Activated T-cell treated with anti-CD3 and anti-CD28 coated beads, Interleukin-2, amount 50 U/mL, for 24 hours (primary cell): ENCODE measurements around the gene METTL16.

Experiments used
- DNase-seq: peaks from one replicate; pipeline ENCODE4 v3.0.0-alpha.2; 2020
- H3K27ac Mint-ChIP-seq: 2 replicates; pipeline ENCODE4 v1.8.0; 2020; ENCODE audit warnings: mild to moderate bottlenecking, mixed read lengths
- H3K27me3 Mint-ChIP-seq: 2 replicates; pipeline ENCODE4 v1.8.0; 2020; ENCODE audit warnings: mixed read lengths
- H3K36me3 Mint-ChIP-seq: 2 replicates; pipeline ENCODE4 v1.8.0; 2020; ENCODE audit warnings: low read depth, mixed read lengths
- H3K4me1 Mint-ChIP-seq: 2 replicates; pipeline ENCODE4 v1.8.0; 2020; ENCODE audit warnings: low read depth, mixed read lengths
- H3K4me3 Mint-ChIP-seq: 2 replicates; pipeline ENCODE4 v1.8.0; 2020; ENCODE audit warnings: mild to moderate bottlenecking, moderate library complexity, mixed read lengths
- H3K9me3 Mint-ChIP-seq: 2 replicates; pipeline ENCODE4 v1.8.0; 2020; ENCODE audit warnings: mixed read lengths

Gene METTL16

DNA sequence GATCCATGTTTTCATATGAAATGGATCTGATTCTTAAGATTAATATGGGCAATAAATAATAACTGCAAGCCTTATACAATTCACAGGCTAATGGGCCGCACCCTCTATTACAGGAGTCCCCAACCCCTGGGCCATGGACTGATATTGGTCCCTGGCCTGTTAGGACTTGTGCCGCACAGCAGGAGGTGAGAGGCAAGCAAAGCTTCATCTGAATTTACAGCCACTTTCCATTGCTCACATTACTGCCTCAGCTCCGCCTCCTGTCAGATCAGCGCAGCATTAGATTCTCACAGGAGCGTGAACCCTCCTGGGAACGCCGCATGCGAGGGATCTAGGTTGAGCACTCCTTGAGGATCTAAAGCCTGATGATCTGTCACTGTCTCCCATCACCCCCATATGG is 26.8 kb downstream of the METTL16 start:
- no peak for DNase-seq
- peaks cover 25% of the 10 kb centered on the region for H3K36me3 Mint-ChIP-seq
- no peaks in the 10 kb centered on the region for H3K27me3 Mint-ChIP-seq
- H3K4me3 Mint-ChIP-seq: no peak overlapping the region
- H3K9me3 Mint-ChIP-seq: no peaks in the 10 kb centered on the region
- H3K27ac Mint-ChIP-seq: no peak overlapping the region
- peaks cover 56% of the 10 kb centered on the region for H3K4me1 Mint-ChIP-seq

DNA sequence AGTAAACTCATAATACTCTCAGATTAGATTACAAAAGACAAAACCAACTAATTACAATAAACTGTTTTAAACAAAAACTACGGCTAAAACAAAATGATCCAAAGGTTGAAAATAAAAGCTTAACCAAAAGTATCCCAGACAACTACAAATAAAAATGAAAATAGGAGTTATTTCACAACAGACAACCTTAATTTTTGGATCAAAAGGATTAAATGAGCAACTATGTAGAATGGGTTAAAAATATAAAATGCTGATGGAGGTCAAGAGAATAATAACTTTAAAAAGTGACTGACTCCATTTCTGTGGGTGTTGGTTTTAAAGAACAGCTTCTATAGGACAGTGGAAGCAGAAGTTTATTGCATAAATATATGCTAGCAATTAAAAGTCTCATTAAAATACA is 28.6 kb downstream of the METTL16 start:
- H3K4me1 Mint-ChIP-seq: peaks cover 50% of the 10 kb centered on the region
- DNase-seq: no peak
- no peak overlapping the region for H3K4me3 Mint-ChIP-seq
- peak overlapping the region; percentile 30 for H3K27ac Mint-ChIP-seq
- no peaks in the 10 kb centered on the region for H3K27me3 Mint-ChIP-seq
- H3K36me3 Mint-ChIP-seq: peaks cover 31% of the 10 kb centered on the region
- H3K9me3 Mint-ChIP-seq: no peaks in the 10 kb centered on the region

DNA sequence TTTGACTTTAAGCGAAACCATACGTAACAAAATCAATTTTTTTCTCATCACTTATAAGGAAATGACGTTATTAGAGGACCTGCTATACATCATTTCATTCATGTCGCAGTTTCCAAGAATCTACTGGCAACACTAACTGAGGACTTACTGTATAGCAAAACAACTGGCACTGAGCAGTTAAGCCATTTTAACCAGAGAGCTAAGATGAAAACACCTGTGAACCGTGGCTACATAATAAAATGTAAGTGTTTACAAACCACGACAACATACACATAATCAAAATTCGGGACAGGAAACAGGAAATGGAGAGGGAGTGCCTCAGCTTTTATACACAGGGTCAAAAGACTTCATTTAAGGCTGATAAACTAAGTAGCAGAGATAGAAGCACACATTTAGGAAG is 29.5 kb downstream of the METTL16 start:
- no peak for DNase-seq
- H3K4me1 Mint-ChIP-seq: peaks cover 48% of the 10 kb centered on the region
- no peaks in the 10 kb centered on the region for H3K27me3 Mint-ChIP-seq
- H3K4me3 Mint-ChIP-seq: peak overlapping the region; percentile 14
- peaks cover 38% of the 10 kb centered on the region for H3K36me3 Mint-ChIP-seq
- peak overlapping the region; percentile 75 for H3K27ac Mint-ChIP-seq
- H3K9me3 Mint-ChIP-seq: no peaks in the 10 kb centered on the region

DNA sequence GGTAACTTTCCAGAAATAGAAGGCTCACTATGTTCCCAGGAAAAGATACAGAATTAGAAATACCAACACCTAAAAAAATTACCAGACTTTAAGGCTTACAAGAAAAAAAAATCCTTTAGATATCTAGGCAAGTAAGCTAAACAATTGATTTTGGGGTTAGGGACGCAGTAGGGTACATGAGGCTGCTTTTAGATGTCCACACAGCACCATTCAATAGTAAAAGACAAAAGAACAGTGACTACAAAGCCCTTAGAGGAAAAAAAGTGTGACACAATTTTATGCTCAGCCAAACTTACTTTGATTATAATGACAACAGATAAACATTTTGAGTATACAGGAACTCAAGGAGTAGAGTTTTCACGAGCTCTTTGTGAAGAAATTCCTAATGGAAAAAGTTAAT is 29.9 kb downstream of the METTL16 start:
- Mint-ChIP-seq H3K4me1 (peaks cover 44% of the 10 kb centered on the region), H3K27ac (peak overlapping the region; percentile 75), H3K9me3 (no peaks in the 10 kb centered on the region), H3K36me3 (peaks cover 36% of the 10 kb centered on the region), H3K27me3 (no peaks in the 10 kb centered on the region), H3K4me3 (no peak overlapping the region)
- no peak for DNase-seq

DNA sequence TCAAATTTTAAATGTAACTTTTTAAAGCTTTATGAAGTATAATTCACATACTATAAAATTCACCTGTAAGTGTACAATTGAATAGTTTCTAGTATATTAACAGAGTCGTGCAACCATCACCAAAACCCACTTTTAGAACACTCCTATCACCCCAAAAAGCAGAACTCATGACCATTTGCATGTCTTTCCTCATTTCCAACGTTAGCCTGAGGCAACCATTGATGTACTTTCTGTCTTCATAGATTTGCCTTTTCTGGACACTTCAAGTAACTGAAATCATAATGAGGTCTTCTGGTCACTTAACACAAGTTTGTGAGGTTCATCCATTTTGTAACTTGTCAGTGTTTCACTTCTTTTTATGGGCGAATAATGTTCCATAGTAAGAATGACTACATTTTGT is 33.2 kb downstream of the METTL16 start:
- no peaks in the 10 kb centered on the region for H3K27me3 Mint-ChIP-seq

DNA sequence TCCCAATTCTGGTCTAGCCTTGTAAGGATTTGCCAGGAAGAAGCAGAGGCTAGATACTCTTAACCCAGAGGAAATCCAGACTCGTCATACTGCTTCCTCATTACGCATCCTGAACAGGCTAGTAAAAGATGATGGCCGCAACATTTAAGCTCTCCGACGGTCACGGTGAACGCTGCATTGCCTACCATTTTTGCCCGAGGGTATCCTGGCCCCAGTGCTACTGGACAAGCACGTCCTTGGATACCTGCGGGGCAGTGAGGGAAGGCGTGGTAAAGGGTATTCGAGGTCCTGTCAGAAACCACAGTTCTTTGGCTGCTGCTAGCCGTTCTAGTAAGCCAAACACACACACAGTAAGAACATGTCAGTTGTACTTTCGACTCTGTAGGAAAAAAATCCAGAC is 36.6 kb downstream of the METTL16 start:
- Mint-ChIP-seq H3K4me3 (no peak overlapping the region), H3K9me3 (no peaks in the 10 kb centered on the region), H3K36me3 (peaks cover 86% of the 10 kb centered on the region), H3K27me3 (no peaks in the 10 kb centered on the region), H3K27ac (no peak overlapping the region), H3K4me1 (peaks cover 2% of the 10 kb centered on the region)
- DNase-seq: no peak

More for the DNA sequence above, 33.2 kb downstream of the METTL16 start:
- peaks cover 64% of the 10 kb centered on the region for H3K36me3 Mint-ChIP-seq
- DNase-seq: no peak
- no peaks in the 10 kb centered on the region for H3K9me3 Mint-ChIP-seq
- H3K4me1 Mint-ChIP-seq: peaks cover 22% of the 10 kb centered on the region
- no peak overlapping the region for H3K4me3 Mint-ChIP-seq
- no peak overlapping the region for H3K27ac Mint-ChIP-seq

DNA sequence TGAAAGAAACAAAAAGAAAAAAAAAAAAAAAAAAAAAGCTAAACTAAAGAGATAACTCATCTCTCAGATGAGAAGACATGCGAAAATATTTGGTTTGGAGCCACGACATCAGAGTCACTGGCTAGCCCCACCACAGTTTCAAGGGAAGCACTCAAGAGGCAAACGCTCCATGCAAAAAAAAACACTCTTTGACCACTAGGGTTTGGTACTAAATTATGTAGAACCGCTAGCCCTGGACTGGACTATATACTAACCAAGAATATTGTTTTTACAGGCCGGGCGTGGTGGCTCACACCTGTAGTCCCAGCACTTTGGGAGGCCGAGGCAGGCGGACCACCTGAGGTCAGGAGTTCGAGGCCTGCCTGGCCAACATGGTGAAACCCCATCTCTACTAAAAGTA is 37.3 kb downstream of the METTL16 start:
- Mint-ChIP-seq H3K27ac (no peak overlapping the region), H3K4me1 (no peaks in the 10 kb centered on the region), H3K36me3 (peaks cover 90% of the 10 kb centered on the region), H3K4me3 (no peak overlapping the region), H3K27me3 (no peaks in the 10 kb centered on the region), H3K9me3 (no peaks in the 10 kb centered on the region)
- no peak for DNase-seq

DNA sequence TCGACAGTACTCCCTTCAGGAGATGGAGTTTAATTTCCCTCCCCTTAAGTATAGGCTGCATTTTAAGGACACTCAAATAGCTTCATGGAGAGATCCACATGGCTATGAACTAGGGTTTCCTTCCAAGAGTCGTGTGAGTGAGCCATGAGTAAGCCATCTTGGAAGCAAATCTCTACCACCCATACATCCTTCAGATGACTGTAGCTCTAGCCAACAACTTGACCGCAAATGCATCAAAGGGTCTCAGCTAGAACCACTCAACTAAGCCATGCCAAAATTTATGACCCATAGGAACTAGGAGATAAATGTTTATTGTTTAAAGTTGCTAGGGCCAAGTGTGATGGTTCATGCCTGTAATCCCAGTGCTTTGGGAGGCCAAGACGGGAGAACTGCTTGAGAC is 43.4 kb downstream of the METTL16 start:
- no peak for DNase-seq
- Mint-ChIP-seq H3K4me1 (no peaks in the 10 kb centered on the region), H3K4me3 (no peak overlapping the region), H3K27ac (peak overlapping the region; percentile 7), H3K36me3 (peaks cover 85% of the 10 kb centered on the region), H3K9me3 (no peaks in the 10 kb centered on the region), H3K27me3 (no peaks in the 10 kb centered on the region)

DNA sequence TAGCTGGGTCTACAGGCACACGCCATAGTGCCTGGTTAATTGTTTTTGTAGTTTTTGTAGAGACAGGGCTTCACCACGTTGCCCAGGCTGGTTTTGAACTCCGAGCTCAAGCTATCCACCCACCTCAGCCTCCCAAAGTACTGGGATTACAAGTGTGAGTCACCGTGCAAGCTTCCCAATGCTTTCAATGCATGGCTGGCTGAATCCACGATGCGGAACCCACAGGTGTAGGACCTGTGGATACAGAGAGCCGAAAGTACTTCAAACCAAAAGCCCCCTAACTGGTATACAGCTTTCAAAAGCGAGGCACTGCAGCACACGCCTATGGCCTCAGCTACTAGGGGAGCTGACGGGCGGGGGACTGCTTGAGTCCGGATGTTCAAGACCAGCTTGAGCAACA is 44.8 kb downstream of the METTL16 start:
- no peak for DNase-seq
- peaks cover 87% of the 10 kb centered on the region for H3K36me3 Mint-ChIP-seq
- H3K9me3 Mint-ChIP-seq: no peaks in the 10 kb centered on the region
- no peak overlapping the region for H3K4me3 Mint-ChIP-seq
- H3K4me1 Mint-ChIP-seq: peaks cover 7% of the 10 kb centered on the region
- H3K27me3 Mint-ChIP-seq: no peaks in the 10 kb centered on the region
- no peak overlapping the region for H3K27ac Mint-ChIP-seq

DNA sequence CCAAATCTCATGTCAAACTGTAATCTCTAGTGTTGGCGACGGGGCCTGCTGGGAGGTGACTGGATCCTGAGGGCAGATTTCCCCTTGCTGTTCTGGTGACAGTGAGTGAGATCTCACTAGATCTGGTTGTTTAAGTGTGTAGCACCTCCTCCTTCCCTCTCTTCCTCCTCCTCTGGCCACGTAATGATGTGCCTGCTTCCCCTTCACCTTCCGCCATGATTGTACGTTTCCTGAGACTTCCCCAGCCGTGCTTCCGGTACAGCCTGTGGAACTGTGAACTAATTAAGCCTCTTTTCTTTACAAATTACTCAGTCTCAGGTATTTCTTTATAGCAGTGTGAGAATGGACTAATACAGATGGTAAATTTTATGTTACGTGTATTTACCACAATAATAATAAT is 49.2 kb downstream of the METTL16 start:
- Mint-ChIP-seq H3K36me3 (peaks cover 87% of the 10 kb centered on the region), H3K27ac (peak overlapping the region; percentile 55), H3K4me3 (no peak overlapping the region), H3K27me3 (no peaks in the 10 kb centered on the region), H3K4me1 (peaks cover 23% of the 10 kb centered on the region), H3K9me3 (no peaks in the 10 kb centered on the region)
- DNase-seq: no peak

DNA sequence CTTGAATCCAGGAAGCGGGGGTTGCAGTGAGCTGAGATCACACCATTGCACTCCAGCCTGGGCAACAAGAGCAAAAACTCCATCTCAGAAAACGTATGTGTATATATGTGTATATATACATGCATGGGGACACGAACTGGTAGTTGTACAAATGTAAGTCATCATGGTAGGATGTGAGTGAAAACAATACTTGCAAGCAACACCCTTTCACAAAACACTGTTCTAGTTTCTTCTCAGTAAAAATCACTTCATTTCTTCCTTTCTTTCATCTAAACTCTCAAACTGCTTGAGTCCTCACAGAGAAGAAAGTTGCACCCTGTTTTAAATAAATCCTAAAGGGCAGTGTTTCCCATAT is 51.8 kb downstream of the METTL16 start:
- Mint-ChIP-seq H3K4me1 (peaks cover 25% of the 10 kb centered on the region), H3K27me3 (no peaks in the 10 kb centered on the region), H3K9me3 (no peaks in the 10 kb centered on the region), H3K27ac (peak overlapping the region; percentile 86), H3K36me3 (peaks cover 83% of the 10 kb centered on the region), H3K4me3 (no peak overlapping the region)
- DNase-seq: no peak

DNA sequence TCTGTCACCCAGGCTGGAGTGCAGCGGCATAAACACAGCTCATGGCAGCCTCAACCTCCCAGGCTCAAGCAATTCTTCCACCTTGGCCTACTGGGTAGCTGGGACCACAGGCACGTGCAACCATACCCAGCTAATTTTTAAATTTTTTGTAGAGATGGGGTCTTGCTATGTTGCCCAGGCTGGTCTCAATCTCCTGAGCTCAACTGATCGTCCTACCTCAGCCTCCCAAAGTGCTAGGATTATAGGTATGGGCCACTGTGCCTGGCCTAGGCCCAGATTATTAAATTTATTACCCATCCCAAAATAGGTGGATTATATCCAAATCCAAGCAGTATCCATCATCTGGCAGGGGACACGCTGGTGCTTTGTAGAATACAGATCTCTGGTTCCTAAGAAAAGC is 53.8 kb downstream of the METTL16 start:
- H3K36me3 Mint-ChIP-seq: peaks cover 75% of the 10 kb centered on the region
- H3K4me1 Mint-ChIP-seq: peaks cover 37% of the 10 kb centered on the region
- no peaks in the 10 kb centered on the region for H3K27me3 Mint-ChIP-seq
- H3K27ac Mint-ChIP-seq: no peak overlapping the region
- no peak overlapping the region for H3K4me3 Mint-ChIP-seq
- no peaks in the 10 kb centered on the region for H3K9me3 Mint-ChIP-seq
- no peak for DNase-seq

DNA sequence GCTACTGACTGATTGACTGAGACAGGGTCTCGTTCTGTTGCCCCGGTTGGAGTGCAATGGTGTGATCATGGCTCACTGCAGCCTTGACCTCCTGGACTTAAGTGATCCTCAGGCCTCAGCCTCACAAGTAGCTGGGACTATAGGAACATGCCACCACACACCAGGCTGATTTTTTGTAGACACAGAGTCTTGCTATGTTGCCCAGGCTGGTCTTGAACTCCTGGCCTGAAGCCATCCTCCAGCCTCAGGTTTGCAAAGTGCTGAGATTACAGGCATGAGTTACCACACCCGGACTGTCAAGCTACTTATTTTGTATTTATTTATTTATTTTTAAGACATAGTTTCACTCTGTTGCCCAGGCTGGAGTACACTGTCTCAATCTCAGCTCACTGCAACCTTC is 55.2 kb downstream of the METTL16 start:
- Mint-ChIP-seq H3K9me3 (no peaks in the 10 kb centered on the region), H3K4me1 (peaks cover 40% of the 10 kb centered on the region), H3K27me3 (no peaks in the 10 kb centered on the region), H3K36me3 (peaks cover 75% of the 10 kb centered on the region), H3K27ac (no peak overlapping the region), H3K4me3 (no peak overlapping the region)
- DNase-seq: no peak

DNA sequence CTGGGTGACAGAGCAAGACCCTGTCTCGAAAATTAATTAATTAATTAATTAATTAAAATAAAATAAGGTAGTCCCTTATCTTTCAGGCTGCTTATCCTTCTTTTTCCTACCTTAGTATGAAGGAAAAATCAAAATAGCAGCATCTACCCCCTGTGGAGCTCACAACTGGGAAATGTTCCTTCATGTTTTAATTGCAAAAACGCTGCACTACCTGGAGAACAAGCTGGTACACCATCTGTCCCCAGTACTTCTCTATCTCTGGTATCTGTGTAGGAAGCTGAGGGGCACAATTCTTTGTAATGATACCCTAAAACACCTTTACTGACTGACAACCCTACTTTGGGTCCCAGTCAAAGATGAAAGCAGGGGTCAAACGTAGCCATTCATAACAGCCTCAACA is 55.7 kb downstream of the METTL16 start:
- Mint-ChIP-seq H3K27me3 (no peaks in the 10 kb centered on the region), H3K9me3 (no peaks in the 10 kb centered on the region), H3K36me3 (peaks cover 76% of the 10 kb centered on the region), H3K4me1 (peaks cover 41% of the 10 kb centered on the region), H3K4me3 (no peak overlapping the region), H3K27ac (no peak overlapping the region)
- DNase-seq: no peak

DNA sequence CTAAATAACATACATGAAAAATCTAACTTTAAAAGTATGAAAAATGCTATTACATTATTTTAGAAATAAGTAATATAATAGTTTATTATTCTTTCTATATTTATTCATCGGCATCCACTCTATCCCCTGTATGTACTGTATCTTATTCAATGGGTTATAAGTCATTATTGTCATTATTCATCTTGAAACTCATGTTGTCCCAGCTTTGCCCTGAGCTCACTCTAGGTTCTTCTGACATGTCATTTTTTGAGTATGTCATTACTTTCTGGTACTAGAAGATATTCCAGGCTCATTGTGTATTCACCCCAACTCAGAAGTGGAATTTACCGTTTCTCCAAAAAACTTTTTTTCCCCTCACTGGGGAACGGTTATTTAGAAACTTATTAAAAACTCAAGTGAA is 57.8 kb downstream of the METTL16 start:
- Mint-ChIP-seq H3K4me1 (peaks cover 38% of the 10 kb centered on the region), H3K4me3 (no peak overlapping the region), H3K9me3 (no peaks in the 10 kb centered on the region), H3K36me3 (peaks cover 70% of the 10 kb centered on the region), H3K27me3 (no peaks in the 10 kb centered on the region), H3K27ac (peak overlapping the region; percentile 9)
- DNase-seq: no peak

DNA sequence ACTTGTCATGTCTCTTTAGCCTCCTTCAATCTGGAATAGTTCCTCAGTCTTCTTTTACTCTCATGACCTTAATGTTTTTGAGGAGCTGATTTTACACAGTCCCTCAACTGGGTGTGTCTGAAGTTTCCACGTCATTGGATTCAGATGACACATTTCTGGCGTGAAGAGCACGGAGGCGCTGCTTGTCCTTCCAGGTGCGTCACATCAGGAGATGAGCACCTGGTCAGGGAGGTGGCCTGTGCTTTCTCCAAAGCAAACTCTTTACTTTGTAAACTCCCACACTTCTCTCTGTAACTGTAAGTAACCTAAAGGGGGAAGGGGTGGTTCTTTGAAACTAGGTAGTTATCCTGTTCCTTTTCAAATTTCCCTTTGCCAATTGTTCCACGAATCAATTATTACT is 58.4 kb downstream of the METTL16 start:
- peaks cover 38% of the 10 kb centered on the region for H3K4me1 Mint-ChIP-seq

More for the DNA sequence above, 58.4 kb downstream of the METTL16 start:
- Mint-ChIP-seq H3K27ac (peak overlapping the region; percentile 37), H3K4me3 (no peak overlapping the region), H3K27me3 (no peaks in the 10 kb centered on the region), H3K9me3 (no peaks in the 10 kb centered on the region), H3K36me3 (peaks cover 65% of the 10 kb centered on the region)
- DNase-seq: no peak
